Osteoblast (primary cell): Measurements from ENCODE around the gene OGFOD1. TPM values are rescaled to one million over a fixed set of nuclear protein-coding genes. Genes with fewer than 3 reads are reported as not detected.

Experiments
- DNase-seq: peaks from one replicate; pipeline ENCODE4 v3.0.0; 2011; ENCODE audit warnings: low spot score, mixed read lengths; ENCODE audit not compliant: insufficient read length; ENCODE audit errors: missing footprints
- H2AFZ ChIP-seq: 2 replicates; pipeline ENCODE4 v1.6.0; 2011; ENCODE audit warnings: mild to moderate bottlenecking, low read length
- H3K27ac ChIP-seq: 2 replicates; pipeline ENCODE4 v1.5.1; 2011; ENCODE audit warnings: mild to moderate bottlenecking, low read depth, low read length, moderate library complexity
- H3K27me3 ChIP-seq: 2 replicates; pipeline ENCODE4 v1.6.0; 2012; ENCODE audit warnings: mild to moderate bottlenecking, control low read depth, inconsistent platforms, low read length, moderate library complexity; ENCODE audit not compliant: insufficient read depth
- H3K36me3 ChIP-seq: 2 replicates; pipeline ENCODE4 v1.5.1; 2011; ENCODE audit warnings: mild to moderate bottlenecking, low read length, control low read depth, moderate library complexity; ENCODE audit not compliant: insufficient read depth
- H3K4me1 ChIP-seq: 2 replicates; pipeline ENCODE4 v1.5.1; 2011; ENCODE audit warnings: mild to moderate bottlenecking, low read length, control low read depth, moderate library complexity; ENCODE audit not compliant: insufficient read depth
- H3K4me2 ChIP-seq: 2 replicates; pipeline ENCODE4 v1.6.0; 2011; ENCODE audit warnings: mild to moderate bottlenecking, low read length; ENCODE audit not compliant: insufficient read depth
- H3K4me3 ChIP-seq: fragments of 200-600 bp; sonication (generic); 3 replicates; pipeline ENCODE4 v1.5.1; 2012; ENCODE audit warnings: mild to moderate bottlenecking, low read length, inconsistent platforms; ENCODE audit not compliant: insufficient read depth
- H3K79me2 ChIP-seq: 2 replicates; pipeline ENCODE4 v1.6.0; 2012; ENCODE audit warnings: mild to moderate bottlenecking, low read length, control low read depth, inconsistent platforms; ENCODE audit not compliant: insufficient read depth
- H3K9me3 ChIP-seq: 2 replicates; pipeline ENCODE4 v1.5.1; 2011; ENCODE audit warnings: low read depth, low read length, control low read depth
- H4K20me1 ChIP-seq: 2 replicates; pipeline ENCODE4 v1.6.0; 2012; ENCODE audit warnings: mild to moderate bottlenecking, low read length, control low read depth; ENCODE audit not compliant: insufficient read depth
- CTCF ChIP-seq: IDR thresholded peaks from 2 replicates; pipeline ENCODE4 v1.5.1; 2011; ENCODE audit warnings: mild to moderate bottlenecking, low read depth, low read length, moderate library complexity; ENCODE audit errors: extremely low read depth
- total RNA-seq: library from RNA; depleted of rRNA; stranded (reverse); fragments of >200 nt; gene quantifications from 2 replicates; pipeline ENCODE4 v1.2.3, GENCODE V29; 2012

The OGFOD1 gene
- total RNA-seq, 1 donor, result 47.4 TPM

DNA sequence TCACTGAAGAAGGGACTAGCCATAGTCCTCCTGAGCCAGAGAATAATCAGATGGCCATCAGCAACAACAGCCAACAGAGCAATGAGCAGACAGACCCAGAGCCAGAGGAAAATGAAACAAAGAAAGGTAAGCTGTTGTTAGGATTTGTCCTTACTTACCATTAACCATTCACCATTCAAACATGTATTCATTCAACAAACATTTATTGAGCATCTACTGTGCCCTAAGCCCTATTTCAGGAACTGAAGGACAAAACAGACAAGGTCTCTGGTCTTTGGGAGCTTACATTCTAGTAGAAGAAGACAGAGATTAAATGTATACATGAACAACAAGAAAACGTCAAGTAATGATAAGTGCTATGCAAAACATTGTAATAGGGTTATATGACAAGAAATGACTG lies 19.3 kb downstream of the OGFOD1 start:
- Histone ChIP-seq H3K36me3 (peaks cover 81% of the 10 kb centered on the region), H3K4me3 (no peak overlapping the region)

GRCh38 chr16:56475201-56475600 lies 23.8 kb downstream of the OGFOD1 start:
- Histone ChIP-seq H3K4me2 (no peak overlapping the region), H3K36me3 (peaks cover 75% of the 10 kb centered on the region)
- TF ChIP-seq CTCF, result no peak

More for the DNA sequence above, 19.3 kb downstream of the OGFOD1 start:
- no peak for TF ChIP-seq CTCF
- Histone ChIP-seq H3K27ac (no peak overlapping the region), H2AFZ (no peak overlapping the region), H3K27me3 (no peaks in the 10 kb centered on the region), H3K79me2 (no peaks in the 10 kb centered on the region), H3K4me2 (no peak overlapping the region), H3K9me3 (no peaks in the 10 kb centered on the region), H4K20me1 (no peaks in the 10 kb centered on the region), H3K4me1 (no peaks in the 10 kb centered on the region)
- DNase-seq, result no peak

DNA sequence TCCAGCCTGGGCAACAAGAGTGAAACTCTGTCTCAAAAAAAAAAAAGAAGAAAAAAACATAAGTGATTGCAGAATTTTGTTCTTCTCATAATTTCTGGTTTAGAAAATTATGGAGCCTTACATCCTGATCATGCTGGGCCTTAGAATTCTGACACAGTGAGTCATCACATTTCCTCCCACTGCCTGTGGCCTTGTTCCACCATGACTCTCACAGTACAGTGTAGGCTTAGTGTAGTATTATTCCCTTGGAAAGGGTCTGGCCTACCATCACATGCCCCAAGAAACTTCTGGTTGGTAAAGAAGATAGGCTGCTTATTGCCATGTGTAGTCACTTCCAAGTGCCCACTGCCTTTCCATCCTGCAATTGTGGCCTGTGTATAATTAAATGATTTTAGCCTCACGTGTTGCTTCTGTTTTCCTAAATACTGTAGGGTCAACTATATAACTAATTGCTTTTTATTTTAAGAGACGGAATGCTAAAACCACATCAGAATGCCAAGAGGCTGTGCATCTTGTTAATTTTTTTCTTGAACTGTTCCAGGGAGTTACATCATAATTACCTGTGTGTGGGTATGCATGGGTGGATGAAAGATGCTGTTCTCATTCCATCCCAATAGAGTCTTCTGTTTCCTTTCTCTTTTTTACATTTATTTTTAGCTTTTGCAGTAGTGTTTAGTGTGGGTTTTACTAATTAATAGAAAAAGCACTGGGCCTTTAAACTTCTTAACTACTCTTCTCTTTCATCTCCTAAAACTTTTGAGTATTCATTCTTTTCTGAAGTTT lies 25.9 kb downstream of the OGFOD1 start:
- Histone ChIP-seq H3K4me3 (no peak overlapping the region), H3K79me2 (no peaks in the 10 kb centered on the region), H3K9me3 (no peaks in the 10 kb centered on the region), H3K27me3 (no peaks in the 10 kb centered on the region), H3K4me2 (peak overlapping the region; percentile 1), H2AFZ (no peak overlapping the region), H3K27ac (peak overlapping the region; percentile 41), H3K36me3 (peaks cover 61% of the 10 kb centered on the region), H4K20me1 (no peaks in the 10 kb centered on the region), H3K4me1 (peaks cover 18% of the 10 kb centered on the region)
- no peak for TF ChIP-seq CTCF
- DNase-seq, result peak; percentile 88

More at GRCh38 chr16:56475201-56475600, 23.8 kb downstream of the OGFOD1 start:
- no peaks in the 10 kb centered on the region for H3K27me3 ChIP-seq
- no peaks in the 10 kb centered on the region for H3K9me3 ChIP-seq
- peaks cover 15% of the 10 kb centered on the region for H3K4me1 ChIP-seq
- no peak overlapping the region for H3K4me3 ChIP-seq
- no peak for DNase-seq
- H3K27ac ChIP-seq, result no peak overlapping the region
- no peaks in the 10 kb centered on the region for H4K20me1 ChIP-seq
- H2AFZ ChIP-seq, result no peak overlapping the region
- H3K79me2 ChIP-seq, result no peaks in the 10 kb centered on the region

DNA sequence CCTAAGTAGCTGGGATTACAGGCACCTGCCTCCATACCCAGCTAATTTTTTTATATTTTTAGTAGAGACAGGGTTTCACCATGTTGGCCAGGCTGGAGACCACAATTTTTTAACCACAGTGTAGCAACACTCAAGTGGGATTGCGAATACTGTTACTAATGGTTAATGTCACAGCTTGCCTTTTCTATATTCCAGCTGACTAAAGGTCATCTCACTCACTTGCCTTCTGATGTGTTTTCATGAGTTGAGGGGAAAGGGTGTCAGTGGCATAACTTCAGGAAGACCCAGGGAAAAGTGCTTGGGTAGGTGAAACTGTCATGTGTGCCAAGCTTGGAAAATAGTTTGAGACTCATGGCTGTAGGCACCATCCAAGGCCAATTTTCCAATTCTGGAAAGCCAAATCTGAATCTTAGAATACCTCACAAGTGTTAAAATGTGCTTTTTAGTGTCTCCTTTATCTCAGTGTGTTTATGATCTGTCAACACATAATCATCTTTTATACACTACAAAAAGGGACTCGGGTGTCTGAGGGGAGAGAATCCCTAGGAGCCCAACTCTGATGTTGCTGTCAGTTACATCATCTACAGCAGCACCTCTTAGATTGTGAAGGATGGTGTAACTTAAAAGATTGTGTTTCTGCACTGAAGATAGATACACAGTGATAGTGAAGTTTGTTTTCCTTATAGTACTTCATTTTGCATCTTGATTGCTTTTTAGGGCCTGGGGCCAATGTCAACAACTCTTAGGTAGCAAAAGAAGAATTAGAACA lies 27.1 kb downstream of the OGFOD1 start:
- Histone ChIP-seq H3K4me1 (peaks cover 18% of the 10 kb centered on the region), H4K20me1 (no peaks in the 10 kb centered on the region), H3K79me2 (no peaks in the 10 kb centered on the region), H3K4me2 (no peak overlapping the region), H2AFZ (no peak overlapping the region), H3K27ac (peak overlapping the region; percentile 7), H3K27me3 (no peaks in the 10 kb centered on the region), H3K36me3 (peaks cover 57% of the 10 kb centered on the region), H3K9me3 (no peaks in the 10 kb centered on the region), H3K4me3 (no peak overlapping the region)
- TF ChIP-seq CTCF, result no peak
- no peak for DNase-seq
